HepG2 (cell line): ENCODE results near the gene TEX261. TPM values are rescaled to one million over a fixed set of nuclear protein-coding genes. Genes with fewer than 3 reads are reported as not detected.
A peak's percentile ranks its signal among the peaks of the same experiment; 100 is the strongest.

Experiments used
- ATRX ChIP-seq: sonication (generic); formaldehyde crosslinking; IDR thresholded peaks from 2 replicates; pipeline ENCODE4 v1.4.0; 2020; ENCODE audit warnings: missing genetic modification reagents, borderline replicate concordance
- FOXO1 ChIP-seq: sonication (generic); formaldehyde crosslinking; IDR thresholded peaks from 2 replicates; pipeline ENCODE4 v1.4.0; 2020; ENCODE audit warnings: missing genetic modification reagents
- KLF16 ChIP-seq, 2 experiments: sonication (generic) in 1 of 2; formaldehyde crosslinking in 1 of 2; IDR thresholded peaks; 2 replicates each; pipeline versions ENCODE4 v1.6.1 to v1.8.0; 2016 to 2023; ENCODE audit warnings: missing genetic modification reagents in 2 of 2, missing compliant biosample characterization in 1 of 2
- MAZ ChIP-seq, 2 experiments: sonication (generic) in 1 of 2; formaldehyde crosslinking in 1 of 2; IDR thresholded peaks; 2 replicates each; pipeline versions ENCODE4 v1.5.0 to v1.6.1; 2012 to 2020; ENCODE audit warnings: low read depth in 2 of 2, mild to moderate bottlenecking in 2 of 2, borderline replicate concordance in 1 of 2, improper control_type of control experiment in 1 of 2, low read length in 1 of 2, missing genetic modification reagents in 1 of 2, moderate library complexity in 1 of 2
- TEAD3 ChIP-seq: optimal IDR thresholded peaks from 2 replicates; pipeline ENCODE3; 2016; ENCODE audit warnings: borderline replicate concordance
- ZFP62 ChIP-seq: sonication (generic); formaldehyde crosslinking; IDR thresholded peaks from 2 replicates; pipeline ENCODE4 v1.4.0; 2020; ENCODE audit warnings: missing genetic modification reagents
- ZNF143 ChIP-seq: sonication (generic); formaldehyde crosslinking; IDR thresholded peaks from 2 replicates; pipeline ENCODE4 v1.4.0; 2020; ENCODE audit warnings: missing genetic modification reagents
- ZNF44 ChIP-seq: sonication (generic); formaldehyde crosslinking; IDR thresholded peaks from 2 replicates; pipeline ENCODE4 v1.5.1; 2020; ENCODE audit warnings: mild to moderate bottlenecking, missing genetic modification reagents
- ZNF616 ChIP-seq: sonication (generic); formaldehyde crosslinking; IDR thresholded peaks from 2 replicates; pipeline ENCODE4 v1.5.0; 2020; ENCODE audit warnings: low read depth, mild to moderate bottlenecking, missing genetic modification reagents
- polyA plus RNA-seq, 8 experiments: library from polyadenylated mRNA; depleted of rRNA in 3 of 8; stranded (reverse) in 7 of 8; unstranded in 1 of 8; fragments of >200 nt; fragmentation: Illumina TruSeq in 4 of 8; extraction: Trizol in 4 of 8; gene quantifications; 2 replicates each; pipeline versions ENCODE4 v1.2.1 to v1.2.3, GENCODE V29; 2011 to 2016; ENCODE audit warnings: low read depth in 4 of 8, missing spikeins in 1 of 8, mixed read lengths in 1 of 8; ENCODE audit not compliant: insufficient read depth in 1 of 8
- total RNA-seq, 5 experiments: library from RNA; depleted of rRNA; stranded (reverse); fragments of >200 nt; fragmentation: Illumina TruSeq; extraction: Trizol; gene quantifications; 2 replicates each; pipeline ENCODE4 v1.2.3, GENCODE V29; 2016; ENCODE audit warnings: low read depth in 1 of 5
- TF ChIP-seq, protein P1 (sequence below): sonication (generic); formaldehyde crosslinking; IDR thresholded peaks from 2 replicates; pipeline ENCODE4 v1.4.0; 2020; ENCODE audit warnings: mild to moderate bottlenecking, missing genetic modification reagents, borderline replicate concordance
- TF ChIP-seq, protein P2 (sequence below): sonication (generic); formaldehyde crosslinking; IDR thresholded peaks from 2 replicates; pipeline ENCODE4 v1.4.0; 2020; ENCODE audit warnings: mild to moderate bottlenecking, missing genetic modification reagents
- TF ChIP-seq, protein P3 (sequence below): IDR thresholded peaks from 2 replicates; pipeline ENCODE4 v1.6.1; 2016; ENCODE audit warnings: mild to moderate bottlenecking, missing biosample characterization, missing genetic modification reagents
- TF ChIP-seq, protein P4 (sequence below): sonication (generic); formaldehyde crosslinking; IDR thresholded peaks from 2 replicates; pipeline ENCODE4 v1.9.0; 2021; ENCODE audit warnings: mild to moderate bottlenecking, missing genetic modification reagents
- TF ChIP-seq, protein P5 (sequence below): sonication (generic); formaldehyde crosslinking; IDR thresholded peaks from 2 replicates; pipeline ENCODE4 v1.5.0; 2020; ENCODE audit warnings: missing genetic modification reagents

The TEX261 gene
- total and polyA plus RNA-seq, 2 of the 13 experiments (the other 11 are each of a cell fraction or from before 2014, with no cell fraction given) = 43.8 to 78.7 TPM

DNA sequence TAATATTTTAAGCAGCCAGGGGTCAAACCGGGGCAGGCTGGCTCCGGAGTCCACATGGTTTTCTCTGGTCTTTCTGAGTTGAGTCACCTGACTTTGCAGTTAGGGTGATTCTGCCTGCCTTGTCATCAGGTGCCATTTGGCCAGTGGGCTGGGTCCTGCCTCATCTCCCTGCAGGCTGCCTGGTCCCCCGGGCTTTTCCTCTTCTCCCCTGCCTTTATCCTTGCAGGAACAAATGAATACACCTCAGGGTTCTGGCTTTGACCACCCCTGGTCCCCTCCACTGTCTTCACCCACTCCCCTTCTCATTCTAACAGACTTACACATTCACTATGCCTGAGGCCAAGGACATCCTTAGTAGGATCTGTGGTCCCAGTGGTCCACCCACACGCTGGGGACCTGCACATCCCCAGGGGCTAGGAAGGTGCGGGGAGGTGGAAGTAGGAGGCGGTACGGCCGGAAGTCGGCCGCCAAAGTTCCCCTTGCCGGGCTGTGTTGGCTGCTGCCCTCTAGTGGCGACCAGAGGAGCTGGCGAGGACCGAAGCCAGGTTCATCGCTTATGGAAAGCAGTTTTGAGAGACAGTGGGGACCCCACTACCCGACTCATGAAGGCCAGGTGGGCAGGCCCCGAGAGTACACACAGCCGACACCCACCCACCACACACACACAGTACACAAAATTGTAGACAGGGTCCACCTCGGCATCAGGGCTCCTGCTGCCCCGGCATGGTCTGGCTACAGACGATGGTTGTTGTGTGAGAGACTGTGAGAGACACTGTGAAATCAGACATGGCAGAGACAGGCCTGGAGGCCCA lies 6.3 kb upstream of the TEX261 start (continued):
- TF ChIP-seq, protein P1, sequence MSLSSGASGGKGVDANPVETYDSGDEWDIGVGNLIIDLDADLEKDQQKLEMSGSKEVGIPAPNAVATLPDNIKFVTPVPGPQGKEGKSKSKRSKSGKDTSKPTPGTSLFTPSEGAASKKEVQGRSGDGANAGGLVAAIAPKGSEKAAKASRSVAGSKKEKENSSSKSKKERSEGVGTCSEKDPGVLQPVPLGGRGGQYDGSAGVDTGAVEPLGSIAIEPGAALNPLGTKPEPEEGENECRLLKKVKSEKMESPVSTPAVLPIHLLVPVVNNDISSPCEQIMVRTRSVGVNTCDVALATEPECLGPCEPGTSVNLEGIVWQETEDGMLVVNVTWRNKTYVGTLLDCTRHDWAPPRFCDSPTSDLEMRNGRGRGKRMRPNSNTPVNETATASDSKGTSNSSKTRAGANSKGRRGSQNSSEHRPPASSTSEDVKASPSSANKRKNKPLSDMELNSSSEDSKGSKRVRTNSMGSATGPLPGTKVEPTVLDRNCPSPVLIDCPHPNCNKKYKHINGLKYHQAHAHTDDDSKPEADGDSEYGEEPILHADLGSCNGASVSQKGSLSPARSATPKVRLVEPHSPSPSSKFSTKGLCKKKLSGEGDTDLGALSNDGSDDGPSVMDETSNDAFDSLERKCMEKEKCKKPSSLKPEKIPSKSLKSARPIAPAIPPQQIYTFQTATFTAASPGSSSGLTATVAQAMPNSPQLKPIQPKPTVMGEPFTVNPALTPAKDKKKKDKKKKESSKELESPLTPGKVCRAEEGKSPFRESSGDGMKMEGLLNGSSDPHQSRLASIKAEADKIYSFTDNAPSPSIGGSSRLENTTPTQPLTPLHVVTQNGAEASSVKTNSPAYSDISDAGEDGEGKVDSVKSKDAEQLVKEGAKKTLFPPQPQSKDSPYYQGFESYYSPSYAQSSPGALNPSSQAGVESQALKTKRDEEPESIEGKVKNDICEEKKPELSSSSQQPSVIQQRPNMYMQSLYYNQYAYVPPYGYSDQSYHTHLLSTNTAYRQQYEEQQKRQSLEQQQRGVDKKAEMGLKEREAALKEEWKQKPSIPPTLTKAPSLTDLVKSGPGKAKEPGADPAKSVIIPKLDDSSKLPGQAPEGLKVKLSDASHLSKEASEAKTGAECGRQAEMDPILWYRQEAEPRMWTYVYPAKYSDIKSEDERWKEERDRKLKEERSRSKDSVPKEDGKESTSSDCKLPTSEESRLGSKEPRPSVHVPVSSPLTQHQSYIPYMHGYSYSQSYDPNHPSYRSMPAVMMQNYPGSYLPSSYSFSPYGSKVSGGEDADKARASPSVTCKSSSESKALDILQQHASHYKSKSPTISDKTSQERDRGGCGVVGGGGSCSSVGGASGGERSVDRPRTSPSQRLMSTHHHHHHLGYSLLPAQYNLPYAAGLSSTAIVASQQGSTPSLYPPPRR = no peak
- no peak for TF ChIP-seq ZNF143 (CRISPR knock-in tag)
- no peak for TF ChIP-seq ZFP62 (CRISPR knock-in tag)
- TF ChIP-seq ATRX (CRISPR knock-in tag) = no peak
- TF ChIP-seq, protein P2, sequence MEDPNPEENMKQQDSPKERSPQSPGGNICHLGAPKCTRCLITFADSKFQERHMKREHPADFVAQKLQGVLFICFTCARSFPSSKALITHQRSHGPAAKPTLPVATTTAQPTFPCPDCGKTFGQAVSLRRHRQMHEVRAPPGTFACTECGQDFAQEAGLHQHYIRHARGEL (CRISPR knock-in tag) = no peak
- TF ChIP-seq MAZ (IDR thresholded peaks at IDR 0.05; ENCODE audit: borderline replicate concordance, low read depth, low read length) = no peak; the same call in 1 of the 2 replicates
- no peak; the same call in 1 of the 2 replicates for TF ChIP-seq MAZ (CRISPR knock-in tag; IDR thresholded peaks at IDR 0.05; ENCODE audit: low read depth)
- peak; percentile 57; the same call in 1 of the 2 replicates for TF ChIP-seq ZNF44
- TF ChIP-seq, protein P3, sequence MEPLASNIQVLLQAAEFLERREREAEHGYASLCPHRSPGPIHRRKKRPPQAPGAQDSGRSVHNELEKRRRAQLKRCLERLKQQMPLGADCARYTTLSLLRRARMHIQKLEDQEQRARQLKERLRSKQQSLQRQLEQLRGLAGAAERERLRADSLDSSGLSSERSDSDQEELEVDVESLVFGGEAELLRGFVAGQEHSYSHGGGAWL (CRISPR knock-in tag) = 0 out of 2 replicates have a peak, but pooled peaks have one; percentile 71
- TF ChIP-seq, protein P4, sequence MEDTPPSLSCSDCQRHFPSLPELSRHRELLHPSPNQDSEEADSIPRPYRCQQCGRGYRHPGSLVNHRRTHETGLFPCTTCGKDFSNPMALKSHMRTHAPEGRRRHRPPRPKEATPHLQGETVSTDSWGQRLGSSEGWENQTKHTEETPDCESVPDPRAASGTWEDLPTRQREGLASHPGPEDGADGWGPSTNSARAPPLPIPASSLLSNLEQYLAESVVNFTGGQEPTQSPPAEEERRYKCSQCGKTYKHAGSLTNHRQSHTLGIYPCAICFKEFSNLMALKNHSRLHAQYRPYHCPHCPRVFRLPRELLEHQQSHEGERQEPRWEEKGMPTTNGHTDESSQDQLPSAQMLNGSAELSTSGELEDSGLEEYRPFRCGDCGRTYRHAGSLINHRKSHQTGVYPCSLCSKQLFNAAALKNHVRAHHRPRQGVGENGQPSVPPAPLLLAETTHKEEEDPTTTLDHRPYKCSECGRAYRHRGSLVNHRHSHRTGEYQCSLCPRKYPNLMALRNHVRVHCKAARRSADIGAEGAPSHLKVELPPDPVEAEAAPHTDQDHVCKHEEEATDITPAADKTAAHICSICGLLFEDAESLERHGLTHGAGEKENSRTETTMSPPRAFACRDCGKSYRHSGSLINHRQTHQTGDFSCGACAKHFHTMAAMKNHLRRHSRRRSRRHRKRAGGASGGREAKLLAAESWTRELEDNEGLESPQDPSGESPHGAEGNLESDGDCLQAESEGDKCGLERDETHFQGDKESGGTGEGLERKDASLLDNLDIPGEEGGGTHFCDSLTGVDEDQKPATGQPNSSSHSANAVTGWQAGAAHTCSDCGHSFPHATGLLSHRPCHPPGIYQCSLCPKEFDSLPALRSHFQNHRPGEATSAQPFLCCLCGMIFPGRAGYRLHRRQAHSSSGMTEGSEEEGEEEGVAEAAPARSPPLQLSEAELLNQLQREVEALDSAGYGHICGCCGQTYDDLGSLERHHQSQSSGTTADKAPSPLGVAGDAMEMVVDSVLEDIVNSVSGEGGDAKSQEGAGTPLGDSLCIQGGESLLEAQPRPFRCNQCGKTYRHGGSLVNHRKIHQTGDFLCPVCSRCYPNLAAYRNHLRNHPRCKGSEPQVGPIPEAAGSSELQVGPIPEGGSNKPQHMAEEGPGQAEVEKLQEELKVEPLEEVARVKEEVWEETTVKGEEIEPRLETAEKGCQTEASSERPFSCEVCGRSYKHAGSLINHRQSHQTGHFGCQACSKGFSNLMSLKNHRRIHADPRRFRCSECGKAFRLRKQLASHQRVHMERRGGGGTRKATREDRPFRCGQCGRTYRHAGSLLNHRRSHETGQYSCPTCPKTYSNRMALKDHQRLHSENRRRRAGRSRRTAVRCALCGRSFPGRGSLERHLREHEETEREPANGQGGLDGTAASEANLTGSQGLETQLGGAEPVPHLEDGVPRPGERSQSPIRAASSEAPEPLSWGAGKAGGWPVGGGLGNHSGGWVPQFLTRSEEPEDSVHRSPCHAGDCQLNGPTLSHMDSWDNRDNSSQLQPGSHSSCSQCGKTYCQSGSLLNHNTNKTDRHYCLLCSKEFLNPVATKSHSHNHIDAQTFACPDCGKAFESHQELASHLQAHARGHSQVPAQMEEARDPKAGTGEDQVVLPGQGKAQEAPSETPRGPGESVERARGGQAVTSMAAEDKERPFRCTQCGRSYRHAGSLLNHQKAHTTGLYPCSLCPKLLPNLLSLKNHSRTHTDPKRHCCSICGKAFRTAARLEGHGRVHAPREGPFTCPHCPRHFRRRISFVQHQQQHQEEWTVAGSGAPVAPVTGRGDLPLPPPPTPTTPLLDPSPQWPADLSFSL (CRISPR knock-in tag) = no peak
- TF ChIP-seq FOXO1 (CRISPR knock-in tag) = peak; percentile 65; the same call in 1 of the 2 replicates
- no peak for TF ChIP-seq ZNF616
- TF ChIP-seq KLF16 (CRISPR knock-in tag; IDR thresholded peaks at IDR 0.05) = peak in 1 of 2 experiments; percentile 82; a peak in 1 of 4 replicates
- TF ChIP-seq, protein P5, sequence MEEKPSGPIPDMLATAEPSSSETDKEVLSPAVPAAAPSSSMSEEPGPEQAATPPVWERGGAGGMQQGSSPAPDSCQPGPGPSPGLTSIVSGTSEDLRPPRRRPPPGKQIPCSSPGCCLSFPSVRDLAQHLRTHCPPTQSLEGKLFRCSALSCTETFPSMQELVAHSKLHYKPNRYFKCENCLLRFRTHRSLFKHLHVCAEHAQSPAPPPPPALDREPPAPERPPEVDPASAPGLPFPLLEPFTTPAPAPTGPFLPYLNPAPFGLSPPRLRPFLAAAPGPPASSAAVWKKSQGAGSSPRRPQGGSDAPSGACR = no peak
- TF ChIP-seq TEAD3 (CRISPR knock-in tag) = peak; percentile 21
